B cell (primary cell): ENCODE results near the gene FGF3. TPM values are rescaled to one million over a fixed set of nuclear protein-coding genes. Genes with fewer than 3 reads are reported as not detected.

ENCODE experiments used
- ATAC-seq: fragments of 200-7000 bp; cut with Tn5 transposase; one replicate; pipeline ENCODE4 v1.10.0; 2021; ENCODE audit warnings: low read depth, mild to moderate bottlenecking, moderate number of reproducible peaks, moderate library complexity
- CTCF ChIA-PET: fragments of 350-600 bp; sonication (Branson Sonifier 250); formaldehyde crosslinking; loops from one replicate; lab custom pipeline; 2021; ENCODE audit warnings: antibody characterized with exemption, inconsistent platforms; lab: Charles Lee
- POLR2A ChIA-PET: fragments of 350-600 bp; sonication (Branson Sonifier 250); formaldehyde crosslinking; loops from one replicate; lab custom pipeline; 2021; ENCODE audit warnings: antibody characterized with exemption; lab: Charles Lee
- DNase-seq: peaks from one replicate; pipeline ENCODE4 v3.0.0; 2013
- H2AFZ ChIP-seq: 2 replicates; pipeline ENCODE4 v1.6.1; 2012; ENCODE audit warnings: mild to moderate bottlenecking, low read depth, low read length; ENCODE audit not compliant: insufficient read depth, poor library complexity, severe bottlenecking
- H3K27ac ChIP-seq, 2 donors: 1 replicate in 1 of 2; 2 replicates in 1 of 2; pipeline ENCODE4 v1.5.1; 2012 to 2013; ENCODE audit warnings: low read length in 2 of 2, mild to moderate bottlenecking in 2 of 2, moderate library complexity in 1 of 2
- H3K27me3 ChIP-seq, 4 experiments: fragments of 200-600 bp in 1 of 4; sonication (generic) in 1 of 4; replicated peaks in 1 of 4; 1 replicate in 2 of 4; 2 replicates in 2 of 4; pipeline versions ENCODE4 v1.6.1 to v1.7.0; 2013 to 2016; ENCODE audit warnings: low read length in 3 of 4, mild to moderate bottlenecking in 2 of 4, mixed read lengths in 1 of 4, moderate library complexity in 1 of 4; ENCODE audit not compliant: insufficient read depth in 4 of 4, control insufficient read depth in 3 of 4; ENCODE audit errors: control extremely low read depth in 1 of 4
- H3K36me3 ChIP-seq, 2 experiments: replicated peaks in 1 of 2; 1 replicate in 1 of 2; 2 replicates in 1 of 2; pipeline versions ENCODE4 v1.6.1 to v1.7.1; 2013; ENCODE audit warnings: low read length in 1 of 2; ENCODE audit not compliant: insufficient read depth in 2 of 2, control insufficient read depth in 1 of 2; ENCODE audit errors: control extremely low read depth in 1 of 2, extremely low read depth in 1 of 2
- H3K4me1 ChIP-seq, 2 donors: fragments of 200-600 bp in 1 of 2; sonication (generic) in 1 of 2; 1 replicate in 1 of 2; 2 replicates in 1 of 2; pipeline versions ENCODE4 v1.5.1 to v1.6.1; 2013 to 2017; ENCODE audit warnings: low read length in 2 of 2; ENCODE audit not compliant: control insufficient read depth in 2 of 2, insufficient read depth in 2 of 2
- H3K4me2 ChIP-seq: replicated peaks from 2 replicates; pipeline ENCODE3; 2012; ENCODE audit warnings: mild to moderate bottlenecking, low read depth, low read length; ENCODE audit not compliant: poor library complexity, severe bottlenecking
- H3K4me3 ChIP-seq, 5 experiments: fragments of 200-600 bp in 1 of 5; sonication (generic) in 1 of 5; 1 replicate in 3 of 5; 2 replicates in 2 of 5; pipeline versions ENCODE4 v1.5.1 to v1.7.0; 2011 to 2016; ENCODE audit warnings: low read length in 4 of 5, mild to moderate bottlenecking in 4 of 5, low read depth in 2 of 5, control low read depth in 1 of 5, moderate library complexity in 1 of 5; ENCODE audit not compliant: insufficient read depth in 1 of 5; ENCODE audit errors: control extremely low read depth in 1 of 5, extremely low read depth in 1 of 5
- H3K79me2 ChIP-seq: fragments of 200-600 bp; sonication (generic); one replicate; pipeline ENCODE4 v1.6.0; 2016; ENCODE audit warnings: low read length; ENCODE audit not compliant: control insufficient read depth, insufficient read depth
- H3K9ac ChIP-seq: fragments of 200-600 bp; sonication (generic); 2 replicates; pipeline ENCODE4 v1.6.1; 2017; ENCODE audit warnings: mild to moderate bottlenecking, low read length, moderate library complexity
- H3K9me3 ChIP-seq, 3 donors: one replicate each; pipeline versions ENCODE4 v1.6.1 to v1.7.1; 2013; ENCODE audit warnings: low read length in 2 of 3; ENCODE audit not compliant: control insufficient read depth in 2 of 3, insufficient read depth in 1 of 3; ENCODE audit errors: control extremely low read depth in 1 of 3
- H4K20me1 ChIP-seq: 2 replicates; pipeline ENCODE4 v1.6.0; 2012; ENCODE audit warnings: mild to moderate bottlenecking, low read length; ENCODE audit not compliant: insufficient read depth, control insufficient read depth, poor library complexity, severe bottlenecking
- H3K27ac Mint-ChIP-seq: one replicate; pipeline ENCODE4 v1.8.0; 2021; ENCODE audit warnings: mixed read lengths
- H3K27me3 Mint-ChIP-seq: one replicate; pipeline ENCODE4 v1.8.0; 2021; ENCODE audit warnings: mixed read lengths
- H3K4me1 Mint-ChIP-seq: one replicate; pipeline ENCODE4 v1.8.0; 2021; ENCODE audit warnings: mixed read lengths
- H3K4me3 Mint-ChIP-seq: one replicate; pipeline ENCODE4 v1.8.0; 2021; ENCODE audit warnings: mixed read lengths
- H3K9me3 Mint-ChIP-seq: one replicate; pipeline ENCODE4 v1.8.0; 2022; ENCODE audit warnings: mixed read lengths; ENCODE audit not compliant: insufficient read depth
- EZH2 ChIP-seq: IDR thresholded peaks from 2 replicates; pipeline ENCODE4 v1.6.1; 2012; ENCODE audit warnings: borderline replicate concordance, low read depth, mild to moderate bottlenecking, moderate library complexity, low read length; ENCODE audit not compliant: insufficient read depth, poor library complexity, severe bottlenecking
- WGBS: methylation state at CpG from one replicate; pipeline ENCODE4 v1.1.5; 2013; ENCODE audit warnings: missing lambda C conversion rate; ENCODE audit not compliant: insufficient coverage; 5-methylcytosine and 5-hydroxymethylcytosine counted together
- intact Hi-C: fragments of 100-400 bp; cut with micrococcal nuclease; formaldehyde crosslinking; loops from one replicate; pipeline ENCODE4 v1.10.0; 2022
- polyA plus RNA-seq: library from polyadenylated mRNA; depleted of rRNA; stranded (reverse); fragments of >200 nt; gene quantifications from 2 replicates; pipeline ENCODE4 v1.2.3, GENCODE V29; 2012
- total RNA-seq, 2 donors: library from RNA; stranded (reverse); fragments of 120-200 nt in 1 of 2; gene quantifications; 1 replicate in 1 of 2; 2 replicates in 1 of 2; pipeline versions ENCODE4 v1.2.3 to v1.2.4, GENCODE V29; 2013 to 2022
- TF ChIP-seq, protein P1 (sequence below): fragments of 200-600 bp; IDR thresholded peaks from one replicate; pipeline ENCODE4 v1.8.0; 2022; ENCODE audit warnings: antibody characterized with exemption, mild to moderate bottlenecking

The FGF3 gene
- total and polyA plus RNA-seq, 2 donors (not counting 1 experiment from before 2014, with no cell fraction given) = not detected

DNA sequence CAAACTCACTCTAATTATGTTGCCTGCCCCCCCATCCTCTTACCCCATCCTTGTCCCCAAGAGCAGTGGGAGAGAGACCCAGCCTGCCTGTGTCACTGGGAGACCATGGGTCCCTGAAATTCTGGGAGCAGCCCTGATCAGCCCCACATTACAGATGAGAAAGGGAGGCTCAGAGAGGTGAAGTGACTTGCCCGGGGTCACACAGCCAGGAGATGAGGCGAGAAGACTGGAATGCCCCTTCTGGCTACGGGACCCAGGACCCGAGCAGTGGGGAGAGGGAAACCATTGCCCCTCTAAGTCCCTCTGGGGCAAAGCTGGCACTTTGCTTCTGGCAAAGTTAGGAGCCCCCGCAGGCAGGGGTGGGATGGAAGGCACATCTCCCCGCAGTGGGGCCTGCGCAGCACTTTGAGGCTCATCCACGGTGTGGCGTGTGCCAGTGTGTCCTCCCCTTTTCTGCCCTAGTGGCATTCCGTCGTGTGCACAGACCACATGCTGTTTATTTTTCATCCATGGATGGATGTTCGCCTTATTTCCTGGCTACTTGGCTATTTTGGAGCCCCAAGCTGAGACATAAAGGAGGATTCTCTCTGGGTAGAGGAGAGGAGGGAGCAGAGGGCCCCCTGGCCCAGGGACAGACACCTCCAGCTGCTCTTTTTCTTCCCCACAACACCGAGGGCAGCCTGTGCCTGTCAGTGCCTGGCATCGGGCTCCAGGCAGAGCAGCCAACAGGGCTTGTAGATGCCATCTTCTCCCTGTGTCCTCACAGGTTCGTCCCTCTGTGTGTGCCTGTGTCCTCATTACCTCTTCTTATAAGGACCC lies 3.7 kb upstream of the FGF3 start:
- no peaks in the 10 kb centered on the region for H3K9me3 Mint-ChIP-seq
- Histone ChIP-seq H3K79me2 (no peaks in the 10 kb centered on the region), H2AFZ (no peak overlapping the region), H3K4me3 (no peak overlapping the region), H3K27me3 (peaks cover 0 to 7% (median 0%) of the 10 kb centered on the region in 4 experiments), H3K27ac (no peak overlapping the region), H3K36me3 (no peaks in the 10 kb centered on the region), H3K4me1 (no peaks in the 10 kb centered on the region), H4K20me1 (no peaks in the 10 kb centered on the region), H3K4me2 (no peak overlapping the region), H3K9me3 (no peaks in the 10 kb centered on the region), H3K9ac (no peak overlapping the region)
- DNase-seq (no peak), ATAC-seq (no peak)
- H3K4me1 Mint-ChIP-seq = no peaks in the 10 kb centered on the region
- intact Hi-C loops = no loop called here
- WGBS = 74% methylated on average over 13 of the region's 15 CpGs
- TF ChIP-seq, protein P1, sequence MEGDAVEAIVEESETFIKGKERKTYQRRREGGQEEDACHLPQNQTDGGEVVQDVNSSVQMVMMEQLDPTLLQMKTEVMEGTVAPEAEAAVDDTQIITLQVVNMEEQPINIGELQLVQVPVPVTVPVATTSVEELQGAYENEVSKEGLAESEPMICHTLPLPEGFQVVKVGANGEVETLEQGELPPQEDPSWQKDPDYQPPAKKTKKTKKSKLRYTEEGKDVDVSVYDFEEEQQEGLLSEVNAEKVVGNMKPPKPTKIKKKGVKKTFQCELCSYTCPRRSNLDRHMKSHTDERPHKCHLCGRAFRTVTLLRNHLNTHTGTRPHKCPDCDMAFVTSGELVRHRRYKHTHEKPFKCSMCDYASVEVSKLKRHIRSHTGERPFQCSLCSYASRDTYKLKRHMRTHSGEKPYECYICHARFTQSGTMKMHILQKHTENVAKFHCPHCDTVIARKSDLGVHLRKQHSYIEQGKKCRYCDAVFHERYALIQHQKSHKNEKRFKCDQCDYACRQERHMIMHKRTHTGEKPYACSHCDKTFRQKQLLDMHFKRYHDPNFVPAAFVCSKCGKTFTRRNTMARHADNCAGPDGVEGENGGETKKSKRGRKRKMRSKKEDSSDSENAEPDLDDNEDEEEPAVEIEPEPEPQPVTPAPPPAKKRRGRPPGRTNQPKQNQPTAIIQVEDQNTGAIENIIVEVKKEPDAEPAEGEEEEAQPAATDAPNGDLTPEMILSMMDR = no peak
- no peak for TF ChIP-seq EZH2
- H3K27me3 Mint-ChIP-seq = peaks cover 31% of the 10 kb centered on the region
- no peak overlapping the region for H3K27ac Mint-ChIP-seq
- ChIA-PET CTCF (no interaction called here), POLR2A (no interaction called here)
- H3K4me3 Mint-ChIP-seq = no peak overlapping the region

DNA sequence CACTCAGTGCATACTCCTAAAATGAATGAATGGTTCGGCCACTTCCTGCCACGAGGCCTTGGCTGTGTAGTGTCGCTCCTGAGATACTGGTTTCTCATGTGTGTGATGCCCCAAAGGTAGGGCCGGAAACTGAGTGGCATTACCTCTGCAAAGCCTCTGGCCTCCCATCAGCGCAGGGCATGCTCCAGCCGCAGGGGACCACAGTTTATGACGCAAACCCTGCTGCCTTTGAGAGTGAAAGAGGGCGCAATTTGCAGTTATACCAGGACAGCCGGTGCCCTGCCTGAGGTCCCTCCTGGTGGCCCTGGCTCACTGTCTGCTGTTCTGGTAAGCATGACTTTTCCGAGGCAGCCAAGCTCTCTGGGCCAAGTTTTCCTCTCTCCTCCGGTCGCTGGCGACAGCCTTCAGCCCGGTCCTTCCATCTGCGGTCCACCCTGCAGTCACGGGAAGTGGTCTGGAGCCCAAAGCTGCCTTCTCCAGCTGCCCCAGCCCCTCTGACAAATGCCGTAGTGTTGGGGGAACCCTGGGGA lies 2.4 kb upstream of the FGF3 start:
- H3K36me3 ChIP-seq = no peaks in the 10 kb centered on the region
- no peak overlapping the region for H2AFZ ChIP-seq
- Mint-ChIP-seq H3K27ac (no peak overlapping the region), H3K4me1 (no peaks in the 10 kb centered on the region), H3K4me3 (no peak overlapping the region), H3K27me3 (peaks cover 29% of the 10 kb centered on the region), H3K9me3 (no peaks in the 10 kb centered on the region)
- H3K4me3 ChIP-seq = no peak overlapping the region
- no peak for DNase-seq
- H3K27me3 ChIP-seq = peaks cover 0 to 16% (median 0%) of the 10 kb centered on the region in 4 experiments
- H3K79me2 ChIP-seq = no peaks in the 10 kb centered on the region
- intact Hi-C loops = no loop called here
- no peak overlapping the region for H3K4me2 ChIP-seq
- H3K9me3 ChIP-seq = peaks cover 0 to 5% (median 0%) of the 10 kb centered on the region in 3 donors
- ChIA-PET POLR2A (no interaction called here), CTCF (no interaction called here)
- TF ChIP-seq, protein P1 = no peak
- TF ChIP-seq EZH2 = no peak
- no peaks in the 10 kb centered on the region for H3K4me1 ChIP-seq
- H3K9ac ChIP-seq = no peak overlapping the region
- ATAC-seq = no peak
- no peaks in the 10 kb centered on the region for H4K20me1 ChIP-seq
- no peak overlapping the region for H3K27ac ChIP-seq
- whole genome bisulfite sequencing = 77% methylated on average over 17 of the region's 17 CpGs
